CD4-positive, alpha-beta T cell (primary cell): ENCODE results near the gene PDLIM1. TPM values are rescaled to one million over a fixed set of nuclear protein-coding genes. Genes with fewer than 3 reads are reported as not detected.

Experiments
- ATAC-seq: fragments of 200-7000 bp; cut with Tn5 transposase; one replicate; pipeline ENCODE4 v1.10.0; 2022; ENCODE audit warnings: mild to moderate bottlenecking; ENCODE audit not compliant: poor library complexity
- CTCF ChIA-PET: fragments of 350-600 bp; sonication (Branson Sonifier 250); formaldehyde crosslinking; loops from one replicate; lab custom pipeline; 2021; ENCODE audit warnings: antibody characterized with exemption, inconsistent platforms; lab: Charles Lee
- POLR2A ChIA-PET: fragments of 350-600 bp; sonication (Branson Sonifier 250); formaldehyde crosslinking; loops from one replicate; lab custom pipeline; 2021; ENCODE audit warnings: antibody characterized with exemption, inconsistent platforms; lab: Charles Lee
- DNase-seq, 14 experiments: peaks; one replicate each; pipeline ENCODE4 v3.0.0-alpha.2; 2013 to 2020; ENCODE audit warnings: mixed read lengths in 2 of 14
- H3K27ac ChIP-seq, 2 donors: one replicate each; pipeline versions ENCODE4 v1.5.1 to v1.7.0; 2013; ENCODE audit warnings: low read length in 2 of 2, low read depth in 1 of 2, mild to moderate bottlenecking in 1 of 2
- H3K27me3 ChIP-seq, 2 experiments: 1 replicate in 1 of 2; 2 replicates in 1 of 2; pipeline versions ENCODE4 v1.6.1 to v1.7.0; 2013; ENCODE audit warnings: low read length in 2 of 2, control low read depth in 1 of 2, mild to moderate bottlenecking in 1 of 2, moderate library complexity in 1 of 2; ENCODE audit not compliant: insufficient read depth in 2 of 2, control insufficient read depth in 1 of 2
- H3K36me3 ChIP-seq: one replicate; pipeline ENCODE4 v1.6.1; 2013; ENCODE audit warnings: low read length, control low read depth; ENCODE audit not compliant: insufficient read depth
- H3K4me1 ChIP-seq: one replicate; pipeline ENCODE4 v1.6.1; 2013; ENCODE audit warnings: low read length, control low read depth; ENCODE audit not compliant: insufficient read depth
- H3K4me3 ChIP-seq: one replicate; pipeline ENCODE4 v1.5.1; 2013; ENCODE audit warnings: mild to moderate bottlenecking, low read length, moderate library complexity
- H3K9me3 ChIP-seq, 2 experiments: 1 replicate in 1 of 2; 2 replicates in 1 of 2; pipeline versions ENCODE4 v1.6.1 to v1.7.0; 2013; ENCODE audit warnings: low read length in 2 of 2, mild to moderate bottlenecking in 2 of 2, control low read depth in 1 of 2, moderate library complexity in 1 of 2; ENCODE audit not compliant: control insufficient read depth in 1 of 2, insufficient read depth in 1 of 2
- H3K27ac Mint-ChIP-seq: one replicate; pipeline ENCODE4 v1.8.0; 2020; ENCODE audit warnings: mixed read lengths
- H3K27me3 Mint-ChIP-seq: one replicate; pipeline ENCODE4 v1.8.0; 2021; ENCODE audit warnings: mixed read lengths
- H3K36me3 Mint-ChIP-seq: one replicate; pipeline ENCODE4 v1.8.0; 2021; ENCODE audit warnings: low read depth, mixed read lengths
- H3K4me1 Mint-ChIP-seq: one replicate; pipeline ENCODE4 v1.8.0; 2021; ENCODE audit warnings: low read depth, mixed read lengths
- H3K4me3 Mint-ChIP-seq: one replicate; pipeline ENCODE4 v1.8.0; 2020; ENCODE audit warnings: mild to moderate bottlenecking, mixed read lengths
- H3K9me3 Mint-ChIP-seq: one replicate; pipeline ENCODE4 v1.8.0; 2020; ENCODE audit warnings: mixed read lengths
- CTCF ChIP-seq: fragments of 200-600 bp; IDR thresholded peaks from one replicate; pipeline ENCODE4 v1.8.0; 2022; ENCODE audit warnings: antibody characterized with exemption, mild to moderate bottlenecking
- intact Hi-C, 2 experiments: fragments of 100-400 bp; cut with DNase I in 1 of 2; cut with micrococcal nuclease in 1 of 2; formaldehyde crosslinking; loops; one replicate each; pipeline versions ENCODE4 v1.15.1 to v1.9.0; 2023 to 2025; cut with DNase I, micrococcal nuclease
- total RNA-seq, 174 experiments: library from RNA in 2 of 174; stranded (reverse) in 2 of 174; gene quantifications; one replicate each; pipeline ENCODE4 v1.2.3 and lab custom pipeline; 2021 to 2026

Gene PDLIM1
- total RNA-seq, 2 experiments from 2014 or later, result 0.41 to 0.75 TPM

GRCh38 chr10:95246582-95247051, 44.2 kb downstream of the PDLIM1 start:
- no peak overlapping the region for H3K27ac Mint-ChIP-seq
- Histone ChIP-seq H3K36me3 (no peaks in the 10 kb centered on the region), H3K9me3 (no peaks in the 10 kb centered on the region), H3K27me3 (no peaks in the 10 kb centered on the region), H3K4me3 (no peak overlapping the region), H3K4me1 (no peaks in the 10 kb centered on the region), H3K27ac (no peak overlapping the region)
- no peaks in the 10 kb centered on the region for H3K4me1 Mint-ChIP-seq
- no peaks in the 10 kb centered on the region for H3K36me3 Mint-ChIP-seq
- peaks cover 11% of the 10 kb centered on the region for H3K27me3 Mint-ChIP-seq
- ChIA-PET CTCF (interaction anchor here (1.0 to 1.1 kb wide), 2 partner anchors 16 to 117 kb away, joined by 3 to 4 read pairs; no protein-coding TSS in a partner anchor), POLR2A (no interaction called here)
- no peaks in the 10 kb centered on the region for H3K9me3 Mint-ChIP-seq
- peak; percentile 58 for TF ChIP-seq CTCF
- intact Hi-C loops, result loop anchor here (1.0 to 10.0 kb wide), 4 partner anchors 116 to 358 kb away; no protein-coding TSS in a partner anchor
- DNase-seq (peak; percentile 16 to 75 (median 34)), ATAC-seq (no peak)
- no peak overlapping the region for H3K4me3 Mint-ChIP-seq

GRCh38 chr10:95245425-95246055, 45.3 kb downstream of the PDLIM1 start:
- intact Hi-C loops, result loop anchor here (1.0 to 10.0 kb wide), 4 partner anchors 117 to 359 kb away; no protein-coding TSS in a partner anchor
- POLR2A ChIA-PET, result no interaction called here
- H3K4me1 Mint-ChIP-seq, result no peaks in the 10 kb centered on the region
- DNase-seq (no peak), ATAC-seq (no peak)
- Histone ChIP-seq H3K4me3 (no peak overlapping the region), H3K9me3 (no peaks in the 10 kb centered on the region), H3K4me1 (no peaks in the 10 kb centered on the region), H3K36me3 (no peaks in the 10 kb centered on the region), H3K27ac (no peak overlapping the region), H3K27me3 (no peaks in the 10 kb centered on the region)
- no peaks in the 10 kb centered on the region for H3K36me3 Mint-ChIP-seq
- TF ChIP-seq CTCF, result no peak
- no peaks in the 10 kb centered on the region for H3K9me3 Mint-ChIP-seq
- H3K27me3 Mint-ChIP-seq, result peaks cover 7% of the 10 kb centered on the region
- CTCF ChIA-PET, result interaction anchor here (1.1 kb wide), 1 partner anchor 15 kb away, joined by 3 read pairs; no protein-coding TSS in a partner anchor
- H3K27ac Mint-ChIP-seq, result no peak overlapping the region
- no peak overlapping the region for H3K4me3 Mint-ChIP-seq

GRCh38 chr10:95244152-95244551, 46.7 kb downstream of the PDLIM1 start:
- Mint-ChIP-seq H3K27ac (no peak overlapping the region), H3K27me3 (peaks cover 7% of the 10 kb centered on the region), H3K9me3 (no peaks in the 10 kb centered on the region), H3K4me1 (no peaks in the 10 kb centered on the region), H3K36me3 (no peaks in the 10 kb centered on the region), H3K4me3 (no peak overlapping the region)
- CTCF ChIA-PET, result no interaction called here
- Histone ChIP-seq H3K9me3 (no peaks in the 10 kb centered on the region), H3K27ac (no peak overlapping the region), H3K4me1 (no peaks in the 10 kb centered on the region), H3K4me3 (no peak overlapping the region), H3K36me3 (no peaks in the 10 kb centered on the region), H3K27me3 (no peaks in the 10 kb centered on the region)
- ATAC-seq, result no peak
- intact Hi-C loops, result loop anchor here (5.0 to 10.0 kb wide), 3 partner anchors 62 to 361 kb away; no protein-coding TSS in a partner anchor
- POLR2A ChIA-PET, result no interaction called here
- no peak for DNase-seq
- TF ChIP-seq CTCF, result no peak
